ENCODE measurements around the gene CMTM5.

DNA sequence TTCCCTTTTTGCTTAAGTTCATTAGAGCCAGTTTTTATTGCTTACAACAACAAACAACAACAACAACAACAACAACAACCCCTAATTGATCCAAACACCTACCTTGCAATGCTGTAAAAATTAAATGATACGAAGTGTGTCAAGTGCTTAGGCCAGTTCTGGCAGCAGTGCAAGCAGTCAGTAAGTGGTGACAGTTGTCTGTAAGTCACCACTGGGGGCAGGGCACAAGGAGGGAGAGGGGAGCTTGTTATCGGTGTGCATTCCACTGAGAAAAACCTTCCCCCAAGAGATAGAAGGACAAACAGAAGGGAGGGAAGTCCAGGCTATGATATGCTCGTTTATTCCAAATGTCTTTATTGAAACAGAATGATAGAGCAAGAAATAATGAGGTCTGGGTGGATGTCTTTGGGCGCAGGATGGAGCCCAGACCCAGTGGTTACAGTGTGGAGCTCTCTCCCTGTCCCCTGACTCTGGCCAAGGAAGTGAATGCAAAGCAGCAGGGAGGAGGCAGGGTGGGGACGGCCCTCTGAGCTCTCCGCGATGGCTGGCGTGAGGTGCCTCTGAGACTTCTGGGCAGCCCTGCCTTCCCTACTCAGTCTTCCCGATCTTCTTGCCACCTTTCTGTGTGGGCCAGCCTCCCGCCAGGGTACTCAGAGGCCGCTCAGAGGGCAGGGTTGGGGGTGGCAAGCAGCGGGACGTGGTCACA is 30.7 kb upstream of the CMTM5 start:
- TF ChIP-seq CTCF (conservative IDR thresholded peaks at IDR 0.05): no peak; the same call in 1 of the 2 replicates
- no peak for TF ChIP-seq ZFX (IDR thresholded peaks at IDR 0.05)
